Activated CD8-positive, alpha-beta T cell treated with anti-CD3 and anti-CD28 coated beads for 36 hours (primary cell): Measurements from ENCODE around the gene AGFG2. TPM values are rescaled to one million over a fixed set of nuclear protein-coding genes. Genes with fewer than 3 reads are reported as not detected.
A peak's percentile ranks its signal among the peaks of the same experiment; 100 is the strongest.

Source experiments
- ATAC-seq: fragments of 200-7000 bp; cut with Tn5 transposase; one replicate; pipeline ENCODE4 v1.10.0; 2021; ENCODE audit warnings: mild to moderate bottlenecking, moderate library complexity
- CTCF ChIA-PET: fragments of 350-600 bp; sonication (Branson Sonifier 250); formaldehyde crosslinking; loops from one replicate; lab custom pipeline; 2021; ENCODE audit warnings: antibody characterized with exemption; lab: Charles Lee
- POLR2A ChIA-PET: fragments of 350-600 bp; sonication (Branson Sonifier 250); formaldehyde crosslinking; loops from one replicate; lab custom pipeline; 2021; ENCODE audit warnings: antibody characterized with exemption; lab: Charles Lee
- DNase-seq: peaks from one replicate; pipeline ENCODE4 v3.0.0-alpha.2; 2020
- H3K27ac Mint-ChIP-seq: one replicate; pipeline ENCODE4 v1.8.0; 2021; ENCODE audit warnings: mild to moderate bottlenecking, mixed read lengths
- H3K27me3 Mint-ChIP-seq: one replicate; pipeline ENCODE4 v1.8.0; 2021; ENCODE audit warnings: mixed read lengths
- H3K36me3 Mint-ChIP-seq: one replicate; pipeline ENCODE4 v1.8.0; 2021; ENCODE audit warnings: low read depth, mixed read lengths
- H3K4me1 Mint-ChIP-seq: one replicate; pipeline ENCODE4 v1.8.0; 2021; ENCODE audit warnings: low read depth, mixed read lengths
- H3K4me3 Mint-ChIP-seq: one replicate; pipeline ENCODE4 v1.8.0; 2021; ENCODE audit warnings: mild to moderate bottlenecking, moderate library complexity, mixed read lengths
- H3K9me3 Mint-ChIP-seq: one replicate; pipeline ENCODE4 v1.8.0; 2021; ENCODE audit warnings: mixed read lengths
- CTCF ChIP-seq: fragments of 200-600 bp; IDR thresholded peaks from one replicate; pipeline ENCODE4 v1.8.0; 2022; ENCODE audit warnings: antibody characterized with exemption, mild to moderate bottlenecking
- intact Hi-C: fragments of 100-400 bp; cut with micrococcal nuclease; formaldehyde crosslinking; loops from one replicate; pipeline ENCODE4 v1.10.0; 2022
- total RNA-seq, 2 experiments: library from RNA; stranded (reverse); gene quantifications; one replicate each; pipeline ENCODE4 v1.2.3, GENCODE V29; 2021

AGFG2 gene
- total RNA-seq, 2 experiments from 2014 or later, result 45.6 to 45.8 TPM

- peak; percentile 44 for TF ChIP-seq CTCF
- H3K9me3 Mint-ChIP-seq, result no peaks in the 10 kb centered on the region
- no peaks in the 10 kb centered on the region for H3K27me3 Mint-ChIP-seq
- H3K36me3 Mint-ChIP-seq, result peaks cover 9% of the 10 kb centered on the region
- CTCF ChIA-PET, result interaction anchor here (0.8 to 1.8 kb wide), 9 partner anchors 8 to 91 kb away, joined by 3 to 10 read pairs (median 4); no protein-coding TSS in a partner anchor
- POLR2A ChIA-PET, result interaction anchor here (0.6 to 3.6 kb wide), 4 partner anchors 16 to 139 kb away, joined by 3 to 22 read pairs (median 4); partner anchors contain the start of genes FBXO24, LRCH4 and MEPCE
- ATAC-seq (peak; percentile 50), DNase-seq (peak; percentile 73)
- intact Hi-C loops, result no loop called here
- peak overlapping the region; percentile 8 for H3K27ac Mint-ChIP-seq
- peak overlapping the region; percentile 27 for H3K4me3 Mint-ChIP-seq
- H3K4me1 Mint-ChIP-seq, result peaks cover 42% of the 10 kb centered on the region
Measured at GRCh38 chr7:100568896-100569844, 30.2 kb downstream of the AGFG2 start.

DNA sequence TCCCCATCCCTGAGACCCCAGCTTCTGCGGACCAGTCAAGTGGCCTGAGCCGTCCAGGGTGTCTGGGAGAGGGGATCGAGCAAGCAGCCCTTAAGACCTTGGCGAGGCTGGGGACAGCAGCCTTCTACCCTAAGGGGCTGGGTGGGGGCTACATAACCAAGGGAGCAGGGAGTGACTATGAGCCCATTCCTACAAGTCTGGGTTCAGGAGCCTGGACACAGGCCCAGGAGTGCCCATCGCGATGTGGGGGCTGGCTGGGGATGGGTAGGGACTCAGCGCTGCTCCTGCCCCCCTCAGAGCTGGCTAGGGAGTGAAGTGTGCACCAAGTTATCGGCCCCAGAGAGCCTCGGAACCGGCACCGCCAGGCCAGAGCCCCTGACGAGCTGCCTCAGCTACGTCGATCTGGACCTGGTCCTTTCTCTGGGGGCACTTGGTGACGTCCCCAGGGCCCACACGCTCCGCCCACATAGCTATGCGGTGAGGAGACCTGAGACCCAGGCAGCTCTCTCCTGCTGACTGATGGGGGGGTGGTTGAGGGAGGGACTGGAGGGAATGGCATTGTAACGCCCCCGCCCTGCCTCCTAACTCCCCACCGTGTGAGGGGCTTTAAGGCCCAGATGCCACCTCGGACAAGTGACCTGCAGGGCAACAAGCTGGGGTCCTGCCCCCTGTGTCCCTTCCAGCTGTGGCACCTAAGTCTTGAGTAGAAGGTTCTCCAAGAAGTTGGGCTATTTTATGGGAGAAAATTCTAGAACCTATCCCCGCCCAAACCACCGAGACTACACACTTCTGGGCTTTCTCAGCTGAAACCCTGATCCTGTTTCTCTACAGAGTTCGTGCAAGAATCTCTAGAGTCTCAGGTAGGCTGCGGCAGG is 32.2 kb downstream of the AGFG2 start:
- Mint-ChIP-seq H3K27me3 (no peaks in the 10 kb centered on the region), H3K4me3 (no peak overlapping the region), H3K9me3 (no peaks in the 10 kb centered on the region), H3K4me1 (peaks cover 42% of the 10 kb centered on the region), H3K36me3 (peaks cover 7% of the 10 kb centered on the region), H3K27ac (no peak overlapping the region)
- ChIA-PET CTCF (interaction anchor here (0.9 to 1.8 kb wide), 6 partner anchors 11 to 100 kb away, joined by 3 to 7 read pairs (median 4); partner anchors contain the start of gene FBXO24), POLR2A (interaction anchor here (0.6 to 1.5 kb wide), 16 partner anchors 8 to 146 kb away, joined by 3 to 8 read pairs (median 4); partner anchors contain the start of gene PPP1R35)
- peak; percentile 33 for DNase-seq
- TF ChIP-seq CTCF, result no peak
- intact Hi-C loops, result no loop called here
- peak; percentile 3 for ATAC-seq

DNA sequence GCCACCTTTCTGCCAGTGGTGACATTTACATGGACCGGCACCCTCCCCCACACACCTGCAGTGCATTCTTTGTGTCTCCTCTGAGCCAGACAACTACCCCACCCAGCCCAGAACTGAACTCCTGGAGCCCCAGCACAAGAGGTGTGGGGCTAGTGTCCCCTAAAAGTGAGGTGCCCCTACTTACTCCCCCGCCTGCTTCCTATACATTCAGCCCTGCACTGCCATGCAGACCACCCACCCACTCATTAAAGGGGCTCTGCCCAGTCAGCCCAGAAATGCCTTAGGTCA is 32.8 kb downstream of the AGFG2 start:
- no peak for TF ChIP-seq CTCF
- Mint-ChIP-seq H3K9me3 (no peaks in the 10 kb centered on the region), H3K36me3 (peaks cover 7% of the 10 kb centered on the region), H3K27ac (peak overlapping the region; percentile 52), H3K4me1 (peaks cover 42% of the 10 kb centered on the region), H3K27me3 (no peaks in the 10 kb centered on the region), H3K4me3 (no peak overlapping the region)
- ChIA-PET POLR2A (interaction anchor here (0.9 to 1.5 kb wide), 8 partner anchors 11 to 121 kb away, joined by 3 to 8 read pairs (median 5); no protein-coding TSS in a partner anchor), CTCF (interaction anchor here (0.9 to 1.8 kb wide), 6 partner anchors 12 to 101 kb away, joined by 3 to 7 read pairs (median 4); partner anchors contain the start of gene FBXO24)
- intact Hi-C loops, result no loop called here
- ATAC-seq (no peak), DNase-seq (peak; percentile 34)

GRCh38 chr7:100572281-100572948 is 33.4 kb downstream of the AGFG2 start:
- Mint-ChIP-seq H3K36me3 (peaks cover 7% of the 10 kb centered on the region), H3K27ac (no peak overlapping the region), H3K4me3 (no peak overlapping the region), H3K9me3 (no peaks in the 10 kb centered on the region), H3K27me3 (no peaks in the 10 kb centered on the region), H3K4me1 (peaks cover 40% of the 10 kb centered on the region)
- TF ChIP-seq CTCF, result no peak
- intact Hi-C loops, result no loop called here
- POLR2A ChIA-PET, result interaction anchor here (0.9 to 1.4 kb wide), 3 partner anchors 9 to 23 kb away, joined by 3 to 16 read pairs (median 3); partner anchors contain the start of genes FBXO24 and LRCH4
- CTCF ChIA-PET, result no interaction called here
- DNase-seq, result no peak
- no peak for ATAC-seq
